A673 (cell line): ENCODE results near the gene RBBP5.

Experiments used
- CTCF ChIP-seq: fragments of 300-800, 200-600 bp; sonication (generic); conservative IDR thresholded peaks from 2 replicates; pipeline ENCODE4 v1.5.1; 2017; ENCODE audit warnings: low read depth, mild to moderate bottlenecking, antibody characterized with exemption, low read length, moderate library complexity, mixed read lengths
- EZH2 ChIP-seq: fragments of 200-600 bp; sonication (generic); IDR thresholded peaks from 2 replicates; pipeline ENCODE4 v1.6.1; 2017; ENCODE audit warnings: borderline replicate concordance, low read depth, mild to moderate bottlenecking, mixed read lengths, antibody characterized with exemption, low read length; ENCODE audit not compliant: poor library complexity, severe bottlenecking

GRCh38 chr1:205140113-205140512, 18.3 kb upstream of the RBBP5 start:
- no peak for TF ChIP-seq EZH2
- no peak for TF ChIP-seq CTCF
